ENCODE results near the gene MBNL1.
"Not testable (repeated sequence)": the region's sequence is repeated elsewhere in the genome, so short reads cannot be mapped to it uniquely, and the experiment has no call there.

The MBNL1 gene

DNA sequence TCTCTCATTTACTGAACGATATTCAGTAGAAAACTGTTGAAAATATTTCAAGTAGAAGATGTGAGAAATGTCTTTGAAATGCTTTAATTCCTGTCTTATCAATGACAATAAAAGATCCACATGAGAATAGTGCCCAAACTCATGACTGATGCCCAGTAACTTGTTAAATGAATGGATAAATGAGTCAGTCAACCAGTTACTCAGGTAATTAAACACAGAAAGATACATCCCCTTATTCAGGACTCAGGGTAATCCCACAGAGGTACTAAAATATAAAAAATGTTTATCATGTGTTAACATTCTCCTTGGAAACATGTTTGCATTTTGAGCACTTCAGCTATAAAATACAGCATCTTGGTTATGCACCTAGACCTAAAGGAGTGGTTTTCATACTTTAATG, 169.5 kb downstream of the MBNL1 start:
- TF ChIP-seq, protein P1, sequence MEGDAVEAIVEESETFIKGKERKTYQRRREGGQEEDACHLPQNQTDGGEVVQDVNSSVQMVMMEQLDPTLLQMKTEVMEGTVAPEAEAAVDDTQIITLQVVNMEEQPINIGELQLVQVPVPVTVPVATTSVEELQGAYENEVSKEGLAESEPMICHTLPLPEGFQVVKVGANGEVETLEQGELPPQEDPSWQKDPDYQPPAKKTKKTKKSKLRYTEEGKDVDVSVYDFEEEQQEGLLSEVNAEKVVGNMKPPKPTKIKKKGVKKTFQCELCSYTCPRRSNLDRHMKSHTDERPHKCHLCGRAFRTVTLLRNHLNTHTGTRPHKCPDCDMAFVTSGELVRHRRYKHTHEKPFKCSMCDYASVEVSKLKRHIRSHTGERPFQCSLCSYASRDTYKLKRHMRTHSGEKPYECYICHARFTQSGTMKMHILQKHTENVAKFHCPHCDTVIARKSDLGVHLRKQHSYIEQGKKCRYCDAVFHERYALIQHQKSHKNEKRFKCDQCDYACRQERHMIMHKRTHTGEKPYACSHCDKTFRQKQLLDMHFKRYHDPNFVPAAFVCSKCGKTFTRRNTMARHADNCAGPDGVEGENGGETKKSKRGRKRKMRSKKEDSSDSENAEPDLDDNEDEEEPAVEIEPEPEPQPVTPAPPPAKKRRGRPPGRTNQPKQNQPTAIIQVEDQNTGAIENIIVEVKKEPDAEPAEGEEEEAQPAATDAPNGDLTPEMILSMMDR (conservative IDR thresholded peaks at IDR 0.05; ENCODE audit: control insufficient read depth, insufficient read depth, low read depth, low read length), result no peak
- no peak overlapping the region for H3K4me3 ChIP-seq (ENCODE audit: control insufficient read depth, low read depth, low read length)
- no peak for DNase-seq (ENCODE audit: low read depth)

DNA sequence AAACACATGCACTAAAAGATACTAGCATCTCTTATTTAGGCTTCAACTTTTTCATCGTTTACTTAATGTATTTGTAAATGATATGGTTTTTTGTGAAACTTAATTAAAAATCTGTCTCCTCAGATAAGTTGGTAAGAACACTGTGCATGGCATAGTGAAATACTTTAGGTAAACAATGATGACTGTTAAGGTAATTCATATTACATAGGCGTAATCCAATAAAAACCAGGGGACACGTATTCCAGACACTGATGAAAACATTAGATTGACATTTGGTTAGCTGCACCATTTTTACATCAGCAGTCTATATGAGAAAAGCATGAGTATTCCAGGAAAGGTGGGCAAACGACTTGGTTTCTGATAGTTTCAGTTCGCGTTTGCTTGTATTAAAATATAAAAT, 170.0 kb downstream of the MBNL1 start:
- DNase-seq (ENCODE audit: low read depth), result no peak
- TF ChIP-seq, protein P1 (conservative IDR thresholded peaks at IDR 0.05; ENCODE audit: control insufficient read depth, insufficient read depth, low read depth, low read length), result no peak
- no peak overlapping the region for H3K4me3 ChIP-seq (ENCODE audit: control insufficient read depth, low read depth, low read length)

DNA sequence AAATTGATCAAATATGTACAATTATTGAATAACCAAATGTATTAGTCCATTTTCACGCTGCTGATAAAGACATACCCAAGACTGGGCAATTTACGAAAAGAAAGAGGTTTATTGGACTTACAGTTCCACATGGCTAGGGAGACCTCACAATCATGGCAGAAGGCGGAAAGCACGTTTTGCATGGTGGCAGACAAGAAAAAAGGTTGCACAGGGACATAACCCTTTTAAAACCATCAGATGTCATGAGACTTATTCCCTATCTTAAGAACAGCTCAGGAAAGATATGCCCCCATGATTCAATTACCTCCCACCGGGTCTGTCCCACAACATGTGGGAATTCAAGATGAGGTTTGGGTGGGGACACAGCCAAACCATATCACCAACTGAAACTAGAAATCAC, 171.5 kb downstream of the MBNL1 start:
- H3K4me3 ChIP-seq (ENCODE audit: control insufficient read depth, low read depth, low read length); DNase-seq (ENCODE audit: low read depth): not testable (repeated sequence)

DNA sequence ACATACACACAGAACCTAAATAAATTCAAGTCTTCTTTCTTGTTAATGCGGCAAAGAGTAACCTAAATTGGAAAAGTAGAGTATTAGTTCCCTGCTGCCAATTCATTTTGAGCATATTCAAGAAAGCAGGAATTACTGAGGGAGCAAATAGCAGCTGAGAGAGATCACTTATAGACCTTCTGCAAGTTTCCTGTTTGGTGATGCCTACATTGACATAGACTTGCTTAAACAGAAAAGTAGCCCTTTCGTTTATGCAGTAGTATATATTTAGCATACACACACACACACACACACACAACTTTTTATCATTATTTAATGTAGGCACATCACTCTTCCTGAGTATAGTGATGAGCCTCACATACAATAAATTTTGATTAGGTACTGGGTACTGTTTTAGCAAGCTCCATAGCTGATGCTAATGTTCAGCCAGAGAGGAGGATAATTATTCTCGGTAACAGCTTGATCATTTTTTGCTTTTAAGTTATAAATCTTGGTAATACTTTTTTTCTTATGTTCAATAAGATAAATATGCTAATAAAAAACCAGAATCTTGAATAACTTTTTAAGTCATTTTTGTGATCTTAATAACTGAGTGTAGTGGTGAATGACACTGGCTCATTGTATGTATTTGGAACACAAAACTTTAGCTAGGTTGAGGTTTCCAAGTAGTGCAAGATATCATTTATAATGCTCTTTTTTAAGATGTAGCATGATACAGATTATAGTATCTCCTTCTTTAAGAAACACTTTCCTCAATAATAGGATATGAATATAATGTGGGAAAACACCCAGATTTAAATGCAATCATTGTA, 174.7 kb downstream of the MBNL1 start:
- TF ChIP-seq, protein P1 (conservative IDR thresholded peaks at IDR 0.05; ENCODE audit: control insufficient read depth, insufficient read depth, low read depth, low read length), result no peak
- DNase-seq (ENCODE audit: low read depth), result peak; percentile 19
- no peak overlapping the region for H3K4me3 ChIP-seq (ENCODE audit: control insufficient read depth, low read depth, low read length)

DNA sequence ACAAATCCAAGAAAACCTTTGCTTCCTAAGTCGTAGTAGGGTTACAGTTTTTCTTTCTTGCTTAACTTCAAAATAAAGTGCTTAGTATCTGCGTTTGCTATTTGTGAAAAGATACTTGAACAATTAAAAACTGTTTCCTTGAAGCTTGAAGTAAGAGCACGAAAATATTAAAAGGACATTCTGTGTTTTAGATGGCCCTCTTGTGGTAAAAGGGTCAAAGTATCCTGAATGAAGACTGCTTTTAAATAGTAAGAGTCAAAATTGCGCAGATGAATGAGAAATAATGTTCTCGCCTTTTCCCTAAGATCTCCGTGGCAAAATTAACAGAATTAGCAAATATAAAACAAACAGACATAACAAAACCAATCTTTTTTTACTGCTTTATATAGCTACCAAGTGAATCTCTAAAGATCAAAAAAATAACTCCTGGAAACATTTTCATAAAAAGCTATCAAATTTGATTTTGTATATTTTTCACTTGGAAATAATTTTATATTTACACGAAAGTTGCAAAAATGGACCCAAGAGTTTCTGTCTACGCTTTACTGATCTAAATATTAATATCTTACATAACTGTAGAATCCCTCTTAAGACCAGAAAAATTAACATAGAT, 175.4 kb downstream of the MBNL1 start:
- peak; percentile 81 for DNase-seq (ENCODE audit: low read depth)
- no peak overlapping the region for H3K4me3 ChIP-seq (ENCODE audit: control insufficient read depth, low read depth, low read length)
- TF ChIP-seq, protein P1 (conservative IDR thresholded peaks at IDR 0.05; ENCODE audit: control insufficient read depth, insufficient read depth, low read depth, low read length), result peak; percentile 60

DNA sequence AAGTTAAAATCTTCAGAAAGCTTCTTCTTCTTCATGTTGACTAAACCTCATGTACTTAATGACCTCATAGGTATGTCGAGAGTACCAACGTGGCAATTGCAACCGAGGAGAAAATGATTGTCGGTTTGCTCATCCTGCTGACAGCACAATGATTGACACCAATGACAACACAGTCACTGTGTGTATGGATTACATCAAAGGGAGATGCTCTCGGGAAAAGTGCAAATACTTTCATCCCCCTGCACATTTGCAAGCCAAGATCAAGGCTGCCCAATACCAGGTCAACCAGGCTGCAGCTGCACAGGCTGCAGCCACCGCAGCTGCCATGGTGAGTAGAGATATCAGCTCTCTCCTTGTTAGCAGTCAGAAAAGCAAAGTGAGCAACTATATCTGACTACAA, 176.5 kb downstream of the MBNL1 start:
- no peak overlapping the region for H3K4me3 ChIP-seq (ENCODE audit: control insufficient read depth, low read depth, low read length)
- TF ChIP-seq, protein P1 (conservative IDR thresholded peaks at IDR 0.05; ENCODE audit: control insufficient read depth, insufficient read depth, low read depth, low read length), result no peak
- peak; percentile 25 for DNase-seq (ENCODE audit: low read depth)

DNA sequence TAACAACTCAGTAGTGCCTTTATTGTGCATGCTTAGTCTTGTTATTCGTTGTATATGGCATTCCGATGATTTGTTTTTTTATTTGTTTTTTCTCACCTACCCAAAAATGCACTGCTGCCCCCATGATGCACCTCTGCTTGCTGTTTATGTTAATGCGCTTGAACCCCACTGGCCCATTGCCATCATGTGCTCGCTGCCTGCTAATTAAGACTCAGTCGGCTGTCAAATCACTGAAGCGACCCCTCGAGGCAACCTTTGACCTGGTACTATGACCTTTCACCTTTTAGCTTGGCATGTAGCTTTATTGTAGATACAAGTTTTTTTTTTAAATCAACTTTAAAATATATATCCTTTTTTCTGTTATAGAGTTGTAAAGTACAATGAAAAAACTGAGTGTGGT, 177.8 kb downstream of the MBNL1 start:
- no peak for DNase-seq (ENCODE audit: low read depth)
- no peak overlapping the region for H3K4me3 ChIP-seq (ENCODE audit: control insufficient read depth, low read depth, low read length)
- TF ChIP-seq, protein P1 (conservative IDR thresholded peaks at IDR 0.05; ENCODE audit: control insufficient read depth, insufficient read depth, low read depth, low read length), result no peak
